ENCODE data around the gene CRYGS.
A peak's percentile ranks its signal among the peaks of the same experiment; 100 is the strongest.

The CRYGS gene

GRCh38 chr3:186590580-186591295 is 46.6 kb upstream of the CRYGS start:
- no peak overlapping the region for H3K9ac ChIP-seq (ENCODE audit: low read length)
- no peaks in the 10 kb centered on the region for H4K20me1 ChIP-seq (ENCODE audit: insufficient read depth, low read length)
- no peaks in the 10 kb centered on the region for H3K27me3 ChIP-seq (replicated peaks; ENCODE audit: insufficient read depth, low read length)
- H3K36me3 ChIP-seq (replicated peaks; ENCODE audit: insufficient read depth, low read length): no peaks in the 10 kb centered on the region
- DNase-seq: no peak
- no peaks in the 10 kb centered on the region for H3K4me1 ChIP-seq (ENCODE audit: low read length)
- H3F3A ChIP-seq (ENCODE audit: insufficient read depth, low read length): no peaks in the 10 kb centered on the region
- no peak overlapping the region for H3K4me2 ChIP-seq (ENCODE audit: low read depth, low read length)
- no peaks in the 10 kb centered on the region for H3K79me2 ChIP-seq (ENCODE audit: low read length)
- H3K27ac ChIP-seq (ENCODE audit: low read length): no peak overlapping the region
- no peak overlapping the region for H2AFZ ChIP-seq (ENCODE audit: low read length)
- TF ChIP-seq EZH2 (optimal IDR thresholded peaks at IDR 0.05; ENCODE audit: low read depth, low read length) (no peak), EZH2phosphoT487 (IDR thresholded peaks at IDR 0.05; ENCODE audit: low read length) (no peak), CTCF (IDR thresholded peaks at IDR 0.05; ENCODE audit: low read length) (no peak)
- no peaks in the 10 kb centered on the region for H3K9me3 ChIP-seq (replicated peaks; ENCODE audit: insufficient read depth, low read length)
- H3K4me3 ChIP-seq (ENCODE audit: low read length): no peak overlapping the region
- no peaks in the 10 kb centered on the region for H3K9me2 ChIP-seq (replicated peaks; ENCODE audit: insufficient read depth, low read length)

- no peak for DNase-seq
- no peak overlapping the region for H3K4me2 ChIP-seq (ENCODE audit: low read depth, low read length)
These were observed 45.8 kb upstream of the CRYGS start for GRCh38 chr3:186589856-186590579.

GRCh38 chr3:186589121-186589520 is 44.9 kb upstream of the CRYGS start:
- Histone ChIP-seq H3K79me2 (ENCODE audit: low read length) (no peaks in the 10 kb centered on the region), H3K27ac (ENCODE audit: low read length) (no peak overlapping the region), H2AFZ (ENCODE audit: low read length) (no peak overlapping the region), H3K9ac (ENCODE audit: low read length) (no peak overlapping the region), H3F3A (ENCODE audit: insufficient read depth, low read length) (no peaks in the 10 kb centered on the region), H3K36me3 (replicated peaks; ENCODE audit: insufficient read depth, low read length) (0 out of 2 replicates have a peak, but pooled peaks cover 7% of the 10 kb centered on the region), H3K4me2 (ENCODE audit: low read depth, low read length) (no peak overlapping the region), H3K4me3 (ENCODE audit: low read length) (no peak overlapping the region), H4K20me1 (ENCODE audit: insufficient read depth, low read length) (no peaks in the 10 kb centered on the region), H3K9me2 (replicated peaks; ENCODE audit: insufficient read depth, low read length) (no peaks in the 10 kb centered on the region), H3K27me3 (replicated peaks; ENCODE audit: insufficient read depth, low read length) (no peaks in the 10 kb centered on the region), H3K9me3 (replicated peaks; ENCODE audit: insufficient read depth, low read length) (no peaks in the 10 kb centered on the region), H3K4me1 (ENCODE audit: low read length) (no peaks in the 10 kb centered on the region)
- DNase-seq: peak; percentile 39
- peak; percentile 53 for TF ChIP-seq CTCF (IDR thresholded peaks at IDR 0.05; ENCODE audit: low read length)
- TF ChIP-seq EZH2phosphoT487 (IDR thresholded peaks at IDR 0.05; ENCODE audit: low read length): no peak

More at GRCh38 chr3:186589856-186590579, 45.8 kb upstream of the CRYGS start:
- no peaks in the 10 kb centered on the region for H3K79me2 ChIP-seq (ENCODE audit: low read length)
- no peaks in the 10 kb centered on the region for H3K9me2 ChIP-seq (replicated peaks; ENCODE audit: insufficient read depth, low read length)
- no peak overlapping the region for H3K27ac ChIP-seq (ENCODE audit: low read length)
- 0 out of 2 replicates have a peak, but pooled peaks cover under 1% of the 10 kb centered on the region for H3K36me3 ChIP-seq (replicated peaks; ENCODE audit: insufficient read depth, low read length)
- H3K9me3 ChIP-seq (replicated peaks; ENCODE audit: insufficient read depth, low read length): no peaks in the 10 kb centered on the region
- no peaks in the 10 kb centered on the region for H3F3A ChIP-seq (ENCODE audit: insufficient read depth, low read length)
- no peaks in the 10 kb centered on the region for H4K20me1 ChIP-seq (ENCODE audit: insufficient read depth, low read length)
- no peak for TF ChIP-seq CTCF (IDR thresholded peaks at IDR 0.05; ENCODE audit: low read length)
- no peak for TF ChIP-seq EZH2phosphoT487 (IDR thresholded peaks at IDR 0.05; ENCODE audit: low read length)
- TF ChIP-seq EZH2 (optimal IDR thresholded peaks at IDR 0.05; ENCODE audit: low read depth, low read length): no peak
- no peak overlapping the region for H3K9ac ChIP-seq (ENCODE audit: low read length)
- H3K27me3 ChIP-seq (replicated peaks; ENCODE audit: insufficient read depth, low read length): no peaks in the 10 kb centered on the region
- H3K4me3 ChIP-seq (ENCODE audit: low read length): no peak overlapping the region
- H2AFZ ChIP-seq (ENCODE audit: low read length): no peak overlapping the region
- H3K4me1 ChIP-seq (ENCODE audit: low read length): no peaks in the 10 kb centered on the region

Measured in MM.1S (cell line).